ENCODE results near the gene CCDC158.
"Not testable (repeated sequence)": the region's sequence is repeated elsewhere in the genome, so short reads cannot be mapped to it uniquely, and the experiment has no call there.

- TF ChIP-seq, protein P1, sequence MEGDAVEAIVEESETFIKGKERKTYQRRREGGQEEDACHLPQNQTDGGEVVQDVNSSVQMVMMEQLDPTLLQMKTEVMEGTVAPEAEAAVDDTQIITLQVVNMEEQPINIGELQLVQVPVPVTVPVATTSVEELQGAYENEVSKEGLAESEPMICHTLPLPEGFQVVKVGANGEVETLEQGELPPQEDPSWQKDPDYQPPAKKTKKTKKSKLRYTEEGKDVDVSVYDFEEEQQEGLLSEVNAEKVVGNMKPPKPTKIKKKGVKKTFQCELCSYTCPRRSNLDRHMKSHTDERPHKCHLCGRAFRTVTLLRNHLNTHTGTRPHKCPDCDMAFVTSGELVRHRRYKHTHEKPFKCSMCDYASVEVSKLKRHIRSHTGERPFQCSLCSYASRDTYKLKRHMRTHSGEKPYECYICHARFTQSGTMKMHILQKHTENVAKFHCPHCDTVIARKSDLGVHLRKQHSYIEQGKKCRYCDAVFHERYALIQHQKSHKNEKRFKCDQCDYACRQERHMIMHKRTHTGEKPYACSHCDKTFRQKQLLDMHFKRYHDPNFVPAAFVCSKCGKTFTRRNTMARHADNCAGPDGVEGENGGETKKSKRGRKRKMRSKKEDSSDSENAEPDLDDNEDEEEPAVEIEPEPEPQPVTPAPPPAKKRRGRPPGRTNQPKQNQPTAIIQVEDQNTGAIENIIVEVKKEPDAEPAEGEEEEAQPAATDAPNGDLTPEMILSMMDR (IDR thresholded peaks at IDR 0.05), result not testable (repeated sequence)
- not testable (repeated sequence) for TF ChIP-seq POLR2A (IDR thresholded peaks at IDR 0.05)
Observed at GRCh38 chr4:76423159-76423558, 2.2 kb upstream of the CCDC158 start.

Data from heart left ventricle (tissue), 13 donors.